GM21786 (cell line): ENCODE results near the gene BDP1.
"Not testable (repeated sequence)": the region's sequence is repeated elsewhere in the genome, so short reads cannot be mapped to it uniquely, and the experiment has no call there.

Experiments
- ATAC-seq: cut with Tn5 transposase; IDR thresholded peaks from one replicate; pipeline ENCODE4 v1.9.1; 2021; ENCODE audit not compliant: unreplicated experiment

Gene BDP1

GRCh38 chr5:71461360-71461759 is 5.9 kb downstream of the BDP1 start:
- no peak for ATAC-seq

GRCh38 chr5:71471193-71471592 is 15.7 kb downstream of the BDP1 start:
- no peak for ATAC-seq

GRCh38 chr5:71475788-71476384 is 20.4 kb downstream of the BDP1 start:
- no peak for ATAC-seq

GRCh38 chr5:71481441-71481840 is 26.0 kb downstream of the BDP1 start:
- ATAC-seq: no peak

- no peak for ATAC-seq
Observed at GRCh38 chr5:71482132-71482531, 26.7 kb downstream of the BDP1 start.

- ATAC-seq: no peak
Observed at GRCh38 chr5:71483355-71483754, 27.9 kb downstream of the BDP1 start.

- ATAC-seq: no peak
Observed at GRCh38 chr5:71492817-71493615, 37.6 kb downstream of the BDP1 start.

GRCh38 chr5:71494202-71494601 is 38.8 kb downstream of the BDP1 start:
- ATAC-seq: not testable (repeated sequence)

- not testable (repeated sequence) for ATAC-seq
Observed at GRCh38 chr5:71498756-71499155, 43.3 kb downstream of the BDP1 start.

- no peak for ATAC-seq
Observed at GRCh38 chr5:71503536-71503935, 48.1 kb downstream of the BDP1 start.

- no peak for ATAC-seq
Observed at GRCh38 chr5:71522151-71522550, 66.7 kb downstream of the BDP1 start.

GRCh38 chr5:71525611-71526010 is 70.2 kb downstream of the BDP1 start:
- ATAC-seq: not testable (repeated sequence)

- ATAC-seq: no peak
Observed at GRCh38 chr5:71528206-71528605, 72.8 kb downstream of the BDP1 start.

- no peak for ATAC-seq
Observed at GRCh38 chr5:71529682-71530081, 74.2 kb downstream of the BDP1 start.

- ATAC-seq: no peak
Observed at GRCh38 chr5:71533142-71533541, 77.7 kb downstream of the BDP1 start.

- ATAC-seq: no peak
Observed at GRCh38 chr5:71533615-71534014, 78.2 kb downstream of the BDP1 start.

GRCh38 chr5:71537687-71538086 is 82.2 kb downstream of the BDP1 start:
- no peak for ATAC-seq

- ATAC-seq: not testable (repeated sequence)
Observed at GRCh38 chr5:71550885-71551284, 95.4 kb downstream of the BDP1 start.

GRCh38 chr5:71551582-71551981 is 96.1 kb downstream of the BDP1 start:
- ATAC-seq: not testable (repeated sequence)

GRCh38 chr5:71552026-71552749 is 96.7 kb downstream of the BDP1 start:
- ATAC-seq: not testable (repeated sequence)

GRCh38 chr5:71563161-71563560 is 107.7 kb downstream of the BDP1 start:
- ATAC-seq: no peak

- no peak for ATAC-seq
Observed at GRCh38 chr5:71564895-71565294, 109.4 kb downstream of the BDP1 start.
